Chondrocyte (in vitro differentiated cells): ENCODE results near the gene PPP1R14B. TPM values are rescaled to one million over a fixed set of nuclear protein-coding genes. Genes with fewer than 3 reads are reported as not detected.
A peak's percentile ranks its signal among the peaks of the same experiment; 100 is the strongest.
"Not testable (repeated sequence)": the region's sequence is repeated elsewhere in the genome, so short reads cannot be mapped to it uniquely, and the experiment has no call there.

Experiments
- DNase-seq: peaks from one replicate; pipeline ENCODE4 v3.0.0; 2021; ENCODE audit warnings: mixed read lengths, low spot score
- H3K27ac Mint-ChIP-seq: one replicate; pipeline ENCODE4 v1.8.0; 2021; ENCODE audit warnings: mild to moderate bottlenecking, moderate library complexity, mixed read lengths; ENCODE audit not compliant: unreplicated experiment
- H3K27me3 Mint-ChIP-seq: 2 replicates; pipeline ENCODE4 v1.8.0; 2021; ENCODE audit warnings: low read depth, mixed read lengths
- H3K36me3 Mint-ChIP-seq: 2 replicates; pipeline ENCODE4 v1.8.0; 2021; ENCODE audit warnings: low read depth, mixed read lengths
- H3K4me1 Mint-ChIP-seq: 2 replicates; pipeline ENCODE4 v1.8.0; 2021; ENCODE audit warnings: low read depth, mild to moderate bottlenecking, mixed read lengths
- H3K4me3 Mint-ChIP-seq: one replicate; pipeline ENCODE4 v1.8.0; 2021; ENCODE audit warnings: mild to moderate bottlenecking, moderate library complexity, mixed read lengths; ENCODE audit not compliant: unreplicated experiment
- H3K9me3 Mint-ChIP-seq: 2 replicates; pipeline ENCODE4 v1.8.0; 2021; ENCODE audit warnings: low read depth, mixed read lengths
- total RNA-seq: library from RNA; stranded (reverse); gene quantifications from 3 replicates; pipeline ENCODE4 v1.2.1, GENCODE V29; 2021
- TF ChIP-seq, protein P1 (sequence below): fragments of 200-600 bp; sonication (generic); IDR thresholded peaks from 2 replicates; pipeline ENCODE4 v1.5.0; 2021; ENCODE audit warnings: antibody characterized with exemption, mild to moderate bottlenecking, moderate library complexity

Gene PPP1R14B
- total RNA-seq, 1 donor from 2014 or later: 322 TPM

DNA sequence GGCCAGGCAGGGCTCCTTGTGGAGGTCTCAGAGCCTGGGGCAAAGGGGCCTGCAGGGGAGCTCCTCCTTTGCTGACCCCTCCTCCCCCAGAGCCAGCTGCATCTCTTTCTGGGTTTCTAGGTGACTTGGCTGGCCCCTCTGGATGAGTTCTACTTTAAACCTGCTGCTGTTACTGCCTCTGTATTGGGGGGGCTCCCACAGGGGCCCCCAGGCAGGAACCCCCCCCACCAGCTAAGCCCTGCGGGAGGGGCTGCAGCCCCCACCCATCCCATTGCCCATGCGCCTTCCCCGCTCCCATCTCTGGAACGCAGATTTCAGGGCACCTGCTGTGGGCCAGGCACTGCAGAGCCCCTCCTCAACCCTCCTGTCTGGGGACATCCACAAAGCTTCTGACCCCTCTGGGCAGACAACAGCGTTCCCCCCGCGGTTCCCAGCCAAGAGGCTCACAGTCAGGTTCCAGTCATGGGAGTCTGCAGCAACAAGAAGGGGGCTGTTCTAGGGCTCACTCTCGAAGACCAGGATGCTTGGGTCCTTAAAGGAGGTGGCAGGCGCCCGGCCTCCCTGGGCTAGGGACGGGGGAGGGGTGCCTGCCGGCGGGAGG is 3.8 kb upstream of the PPP1R14B start:
- Mint-ChIP-seq H3K27ac (no peak overlapping the region), H3K4me3 (peak overlapping the region; percentile 77), H3K27me3 (no peaks in the 10 kb centered on the region), H3K36me3 (no peaks in the 10 kb centered on the region), H3K4me1 (peaks cover 30% of the 10 kb centered on the region), H3K9me3 (no peaks in the 10 kb centered on the region)
- TF ChIP-seq, protein P1, sequence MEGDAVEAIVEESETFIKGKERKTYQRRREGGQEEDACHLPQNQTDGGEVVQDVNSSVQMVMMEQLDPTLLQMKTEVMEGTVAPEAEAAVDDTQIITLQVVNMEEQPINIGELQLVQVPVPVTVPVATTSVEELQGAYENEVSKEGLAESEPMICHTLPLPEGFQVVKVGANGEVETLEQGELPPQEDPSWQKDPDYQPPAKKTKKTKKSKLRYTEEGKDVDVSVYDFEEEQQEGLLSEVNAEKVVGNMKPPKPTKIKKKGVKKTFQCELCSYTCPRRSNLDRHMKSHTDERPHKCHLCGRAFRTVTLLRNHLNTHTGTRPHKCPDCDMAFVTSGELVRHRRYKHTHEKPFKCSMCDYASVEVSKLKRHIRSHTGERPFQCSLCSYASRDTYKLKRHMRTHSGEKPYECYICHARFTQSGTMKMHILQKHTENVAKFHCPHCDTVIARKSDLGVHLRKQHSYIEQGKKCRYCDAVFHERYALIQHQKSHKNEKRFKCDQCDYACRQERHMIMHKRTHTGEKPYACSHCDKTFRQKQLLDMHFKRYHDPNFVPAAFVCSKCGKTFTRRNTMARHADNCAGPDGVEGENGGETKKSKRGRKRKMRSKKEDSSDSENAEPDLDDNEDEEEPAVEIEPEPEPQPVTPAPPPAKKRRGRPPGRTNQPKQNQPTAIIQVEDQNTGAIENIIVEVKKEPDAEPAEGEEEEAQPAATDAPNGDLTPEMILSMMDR: no peak
- DNase-seq: no peak

DNA sequence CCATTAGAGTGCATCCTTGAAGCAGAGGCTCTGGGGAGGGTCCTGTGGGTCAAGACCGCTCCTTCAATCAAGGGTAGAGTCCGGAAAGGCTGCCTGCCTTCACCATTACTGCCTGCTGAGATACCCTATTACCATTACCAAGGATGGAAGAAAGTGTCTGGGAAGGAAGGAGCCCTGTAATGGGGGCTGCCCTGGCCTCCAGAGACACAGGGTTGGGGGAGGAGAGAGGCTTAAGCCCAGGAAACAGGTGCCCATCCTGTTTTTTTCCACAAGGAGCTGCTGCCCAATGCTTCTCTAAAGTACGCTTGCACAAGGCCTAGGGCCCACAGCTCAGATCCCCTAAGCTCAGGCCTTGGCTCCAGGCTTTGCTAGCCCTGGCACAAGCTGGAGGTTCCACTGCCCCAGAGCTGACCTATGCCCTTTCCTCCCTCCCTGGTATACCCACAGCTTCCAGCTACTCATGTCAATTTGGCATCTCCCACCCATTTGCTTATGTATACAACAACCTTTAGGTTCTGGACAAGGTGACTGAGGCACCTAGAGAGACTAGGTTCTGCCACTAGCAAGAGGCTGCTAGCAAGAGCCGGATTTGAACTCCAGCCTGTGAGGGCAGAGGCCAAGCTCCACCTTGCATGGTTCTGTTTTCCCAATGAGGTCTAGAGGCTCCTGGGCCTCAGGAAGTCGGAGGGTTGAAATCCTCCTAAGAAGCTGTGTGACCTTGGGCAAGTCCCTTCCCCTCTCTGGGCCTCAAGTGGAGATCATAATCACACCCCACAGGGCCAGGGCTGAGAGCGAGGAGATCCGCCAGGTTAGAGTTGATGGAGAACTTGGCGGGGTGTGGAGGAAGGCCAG is 3.0 kb upstream of the PPP1R14B start:
- TF ChIP-seq, protein P1: no peak
- DNase-seq: no peak
- Mint-ChIP-seq H3K4me3 (no peak overlapping the region), H3K4me1 (peaks cover 34% of the 10 kb centered on the region), H3K36me3 (no peaks in the 10 kb centered on the region), H3K27me3 (no peaks in the 10 kb centered on the region), H3K27ac (no peak overlapping the region), H3K9me3 (no peaks in the 10 kb centered on the region)

DNA sequence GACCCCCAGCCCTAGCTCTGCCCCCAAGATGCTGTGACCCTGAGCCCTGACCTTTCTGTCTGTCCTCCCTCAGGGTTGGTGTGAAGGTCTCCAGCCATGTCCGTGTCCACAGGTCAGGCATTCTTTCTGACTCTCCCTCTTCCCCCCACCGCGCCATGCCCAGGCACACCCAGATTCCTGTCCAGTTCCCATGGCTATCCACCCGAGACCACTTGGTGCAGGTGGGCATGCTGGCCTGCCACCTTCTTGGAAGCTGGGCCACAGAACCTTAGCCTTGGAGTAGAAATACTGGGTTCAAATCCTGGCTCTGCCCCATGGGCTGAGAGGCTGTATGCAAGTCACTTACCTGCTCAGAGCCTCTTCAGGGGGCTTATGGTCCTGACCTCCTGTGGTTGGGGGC is 2.3 kb upstream of the PPP1R14B start:
- peaks cover 35% of the 10 kb centered on the region for H3K4me1 Mint-ChIP-seq
- no peaks in the 10 kb centered on the region for H3K36me3 Mint-ChIP-seq
- no peak for DNase-seq
- TF ChIP-seq, protein P1: no peak
- H3K27me3 Mint-ChIP-seq: no peaks in the 10 kb centered on the region
- no peak overlapping the region for H3K4me3 Mint-ChIP-seq
- no peak overlapping the region for H3K27ac Mint-ChIP-seq
- no peaks in the 10 kb centered on the region for H3K9me3 Mint-ChIP-seq

DNA sequence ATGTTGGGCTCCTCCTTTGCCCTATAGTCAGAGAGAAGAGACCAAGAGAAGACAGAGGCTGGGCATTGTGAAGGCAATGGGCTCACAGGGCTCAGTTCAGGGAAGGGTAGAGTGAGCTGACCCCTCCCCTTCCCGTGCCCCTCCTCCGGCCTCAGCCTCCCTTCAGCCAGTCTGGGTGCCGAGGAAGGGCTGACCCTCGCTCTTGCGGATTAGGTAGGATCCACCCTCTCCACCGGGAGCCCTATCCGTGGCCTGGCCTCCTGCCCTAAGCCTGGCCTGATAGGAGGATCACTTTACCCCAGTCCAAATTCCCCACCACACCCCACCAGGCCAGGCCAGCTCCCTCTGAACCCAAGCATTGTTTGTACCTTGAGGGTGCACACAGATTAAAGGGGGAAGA is 1.8 kb upstream of the PPP1R14B start:
- no peak for DNase-seq
- no peak overlapping the region for H3K27ac Mint-ChIP-seq
- TF ChIP-seq, protein P1: no peak
- peaks cover 3% of the 10 kb centered on the region for H3K36me3 Mint-ChIP-seq
- no peaks in the 10 kb centered on the region for H3K27me3 Mint-ChIP-seq
- peaks cover 35% of the 10 kb centered on the region for H3K4me1 Mint-ChIP-seq
- no peaks in the 10 kb centered on the region for H3K9me3 Mint-ChIP-seq
- no peak overlapping the region for H3K4me3 Mint-ChIP-seq

DNA sequence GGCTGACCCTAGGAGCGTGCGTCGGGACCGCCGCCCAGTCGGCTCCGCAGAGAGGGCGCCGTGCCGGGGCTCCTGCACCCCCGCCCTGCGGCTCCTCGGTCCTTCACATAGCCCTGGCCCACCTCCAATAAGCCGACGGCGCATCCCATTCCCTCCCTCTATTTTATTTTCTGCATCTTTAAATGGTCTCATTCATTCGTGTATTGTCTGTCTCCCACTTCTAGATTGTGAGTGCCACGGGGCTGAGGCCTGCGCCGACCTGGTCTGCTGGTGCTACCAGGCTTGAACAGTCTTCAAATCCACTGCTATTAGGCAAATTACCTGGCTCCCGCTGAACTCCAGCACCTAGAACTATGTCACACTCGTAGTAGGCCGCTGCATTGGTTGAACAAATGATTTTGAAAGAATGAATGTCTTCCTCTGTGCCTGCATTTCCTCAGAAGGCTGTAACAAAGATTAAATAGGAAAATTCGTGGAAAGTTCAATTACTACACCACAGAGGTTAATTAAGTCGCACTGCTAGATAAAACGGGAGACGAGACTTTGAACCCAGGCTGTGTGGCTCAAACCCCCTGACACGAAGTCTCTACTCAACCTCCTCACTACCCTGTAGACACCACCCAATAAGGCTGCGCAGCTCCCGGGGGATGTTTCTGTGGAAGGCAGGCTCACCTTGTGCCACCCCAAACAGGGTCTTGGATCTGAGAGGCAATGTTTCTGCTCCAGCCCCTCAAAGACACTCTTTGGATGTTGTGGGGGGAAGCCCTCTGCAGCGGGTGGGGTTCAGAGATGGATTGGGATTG is 1.2 kb upstream of the PPP1R14B start:
- H3K4me3 Mint-ChIP-seq: peak overlapping the region; percentile 84
- peak overlapping the region; percentile 51 for H3K27ac Mint-ChIP-seq
- TF ChIP-seq, protein P1: no peak
- H3K27me3 Mint-ChIP-seq: no peaks in the 10 kb centered on the region
- peaks cover 35% of the 10 kb centered on the region for H3K4me1 Mint-ChIP-seq
- peaks cover 4% of the 10 kb centered on the region for H3K36me3 Mint-ChIP-seq
- no peak for DNase-seq
- H3K9me3 Mint-ChIP-seq: no peaks in the 10 kb centered on the region

DNA sequence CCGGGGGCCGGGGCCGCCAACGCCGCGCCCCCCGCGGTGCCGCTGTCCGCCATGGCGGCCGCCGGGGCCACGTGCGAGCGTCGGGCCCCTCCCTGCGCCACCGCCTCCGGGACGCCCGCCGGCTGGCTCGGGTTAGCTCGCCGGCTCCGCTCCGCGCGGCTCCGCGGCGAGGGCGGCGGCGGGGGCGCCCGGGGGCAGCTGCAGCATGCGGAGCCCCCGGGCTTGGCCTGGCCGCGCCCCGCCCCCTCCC is 197 bp downstream of the PPP1R14B start:
- DNase-seq, H3K27me3 Mint-ChIP-seq, H3K27ac Mint-ChIP-seq, H3K36me3 Mint-ChIP-seq, H3K9me3 Mint-ChIP-seq: not testable (repeated sequence)
- Mint-ChIP-seq H3K4me1 (peaks cover 37% of the 10 kb centered on the region), H3K4me3 (peak overlapping the region; percentile 84)
